Fibroblast of upper back skin (primary cell): ENCODE results near the gene CAPZB.
"Not testable (repeated sequence)": the region's sequence is repeated elsewhere in the genome, so short reads cannot be mapped to it uniquely, and the experiment has no call there.

Experiments used
- DNase-seq: peaks from one replicate; pipeline ENCODE4 v3.0.0-alpha.2; 2013

Gene CAPZB

DNA sequence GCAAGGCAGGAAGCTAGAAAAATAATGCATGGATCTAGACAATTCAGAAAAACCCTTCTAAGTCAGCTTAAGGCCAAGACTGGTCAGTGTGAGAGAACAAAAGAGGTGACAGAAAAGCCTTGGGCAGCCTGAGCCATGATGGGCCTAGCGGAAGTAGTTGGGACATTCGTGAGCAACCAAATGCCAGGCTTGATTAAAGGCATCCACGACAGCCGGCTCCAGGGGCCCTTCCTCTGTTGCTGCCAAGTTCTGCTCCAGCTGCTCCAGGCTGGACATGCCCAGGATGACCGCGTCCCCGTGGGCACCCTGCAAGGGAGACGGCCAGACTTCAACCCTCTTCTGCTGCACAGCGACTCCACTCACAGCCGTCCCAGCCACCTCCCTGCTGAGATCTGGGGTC, 181.3 kb downstream of the CAPZB start:
- DNase-seq = not testable (repeated sequence)

- no peak for DNase-seq
These were observed 185.1 kb downstream of the CAPZB start for GRCh38 chr1:19300211-19300610.

DNA sequence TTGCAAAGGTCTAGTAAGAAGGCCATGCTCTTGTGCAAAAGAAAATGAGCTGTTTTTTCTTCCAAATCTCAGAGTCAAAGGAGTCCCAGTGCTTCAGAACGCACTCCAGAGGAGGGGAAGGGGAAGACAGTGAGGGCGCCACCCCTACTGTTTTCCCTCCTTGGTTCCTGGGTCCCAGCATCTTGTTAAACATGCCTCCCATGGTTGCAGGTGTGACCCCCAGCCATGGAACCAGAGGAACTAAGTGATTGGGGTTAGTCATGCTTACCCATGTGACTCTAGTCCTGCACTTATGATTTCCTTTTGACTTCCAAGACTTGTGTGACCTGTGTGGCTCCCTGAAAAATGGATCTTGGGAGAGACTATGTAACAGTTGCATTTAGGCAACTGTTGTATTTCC, 190.7 kb downstream of the CAPZB start:
- no peak for DNase-seq

DNA sequence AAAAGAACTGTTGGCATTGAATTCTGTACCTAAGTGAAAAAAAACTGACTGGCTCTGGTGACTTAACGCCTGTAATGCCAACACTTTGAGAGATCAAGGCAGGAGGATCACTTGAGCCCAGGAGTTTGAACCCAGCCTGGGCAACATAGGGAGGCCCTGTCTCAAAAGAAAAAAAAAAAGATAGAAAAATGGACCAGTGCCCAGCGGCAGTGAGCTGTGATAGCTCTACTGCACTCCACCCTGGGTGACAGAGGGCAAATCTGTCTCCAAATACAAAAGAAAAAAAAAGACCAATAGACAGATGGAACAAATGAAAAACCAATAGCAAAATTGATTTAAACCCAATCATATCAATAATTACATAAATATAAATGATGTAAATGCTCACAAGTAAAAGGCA, 196.1 kb downstream of the CAPZB start:
- no peak for DNase-seq
